ENCODE measurements around the gene TANC1. TPM values are rescaled to one million over a fixed set of nuclear protein-coding genes. Genes with fewer than 3 reads are reported as not detected.

Gene TANC1
- total RNA-seq, 2 experiments from 2014 or later: 0.41 to 0.47 TPM

- Histone ChIP-seq H3K4me3 (ENCODE audit: low read length) (no peak overlapping the region), H3K36me3 (ENCODE audit: insufficient read depth, low read length) (no peaks in the 10 kb centered on the region), H3K27me3 (ENCODE audit: control insufficient read depth in 1 of 2, insufficient read depth in 2 of 2, low read length in 2 of 2) (no peaks in the 10 kb centered on the region), H3K27ac (ENCODE audit: low read depth in 1 of 2, low read length in 2 of 2) (no peak overlapping the region), H3K9me3 (ENCODE audit: control insufficient read depth in 1 of 2, insufficient read depth in 1 of 2, low read length in 2 of 2) (no peaks in the 10 kb centered on the region), H3K4me1 (ENCODE audit: insufficient read depth, low read length) (peaks cover 19% of the 10 kb centered on the region)
- H3K36me3 Mint-ChIP-seq (ENCODE audit: low read depth): no peaks in the 10 kb centered on the region
- H3K27me3 Mint-ChIP-seq: no peaks in the 10 kb centered on the region
- no peak overlapping the region for H3K4me3 Mint-ChIP-seq
- intact Hi-C loops (cut with DNase I, micrococcal nuclease): loop anchor here (2.0 to 10.0 kb wide), 3 partner anchors 83 to 1095 kb away; no protein-coding TSS in a partner anchor
- DNase-seq (no peak), ATAC-seq (ENCODE audit: poor library complexity) (no peak)
- POLR2A ChIA-PET: no interaction called here
- H3K4me1 Mint-ChIP-seq (ENCODE audit: low read depth): peaks cover 20% of the 10 kb centered on the region
- H3K9me3 Mint-ChIP-seq: no peaks in the 10 kb centered on the region
- no peak for TF ChIP-seq CTCF (IDR thresholded peaks at IDR 0.05)
- CTCF ChIA-PET: interaction anchor here (1.7 kb wide), 1 partner anchor 219 kb away, joined by 4 read pairs; no protein-coding TSS in a partner anchor
- H3K27ac Mint-ChIP-seq: no peak overlapping the region
Observed at GRCh38 chr2:159119652-159120257, 151.3 kb downstream of the TANC1 start.

GRCh38 chr2:159123786-159124185 is 155.3 kb downstream of the TANC1 start:
- Histone ChIP-seq H3K4me3 (ENCODE audit: low read length) (no peak overlapping the region), H3K4me1 (ENCODE audit: insufficient read depth, low read length) (peaks cover 17% of the 10 kb centered on the region), H3K27ac (ENCODE audit: low read depth in 1 of 2, low read length in 2 of 2) (no peak overlapping the region), H3K36me3 (ENCODE audit: insufficient read depth, low read length) (no peaks in the 10 kb centered on the region), H3K27me3 (ENCODE audit: control insufficient read depth in 1 of 2, insufficient read depth in 2 of 2, low read length in 2 of 2) (no peaks in the 10 kb centered on the region), H3K9me3 (ENCODE audit: control insufficient read depth in 1 of 2, insufficient read depth in 1 of 2, low read length in 2 of 2) (no peaks in the 10 kb centered on the region)
- no peaks in the 10 kb centered on the region for H3K9me3 Mint-ChIP-seq
- H3K27ac Mint-ChIP-seq: peak overlapping the region; percentile 81
- ChIA-PET CTCF (no interaction called here), POLR2A (interaction anchor here (1.0 to 1.7 kb wide), 3 partner anchors 17 to 589 kb away, joined by 3 to 5 read pairs (median 4); partner anchors contain the start of gene MARCHF7)
- H3K4me1 Mint-ChIP-seq (ENCODE audit: low read depth): peaks cover 23% of the 10 kb centered on the region
- no peak for TF ChIP-seq CTCF (IDR thresholded peaks at IDR 0.05)
- H3K4me3 Mint-ChIP-seq: no peak overlapping the region
- no peak for DNase-seq
- no peak for ATAC-seq (ENCODE audit: poor library complexity)
- no peaks in the 10 kb centered on the region for H3K36me3 Mint-ChIP-seq (ENCODE audit: low read depth)
- intact Hi-C loops (cut with DNase I, micrococcal nuclease): no loop called here
- no peaks in the 10 kb centered on the region for H3K27me3 Mint-ChIP-seq

DNA sequence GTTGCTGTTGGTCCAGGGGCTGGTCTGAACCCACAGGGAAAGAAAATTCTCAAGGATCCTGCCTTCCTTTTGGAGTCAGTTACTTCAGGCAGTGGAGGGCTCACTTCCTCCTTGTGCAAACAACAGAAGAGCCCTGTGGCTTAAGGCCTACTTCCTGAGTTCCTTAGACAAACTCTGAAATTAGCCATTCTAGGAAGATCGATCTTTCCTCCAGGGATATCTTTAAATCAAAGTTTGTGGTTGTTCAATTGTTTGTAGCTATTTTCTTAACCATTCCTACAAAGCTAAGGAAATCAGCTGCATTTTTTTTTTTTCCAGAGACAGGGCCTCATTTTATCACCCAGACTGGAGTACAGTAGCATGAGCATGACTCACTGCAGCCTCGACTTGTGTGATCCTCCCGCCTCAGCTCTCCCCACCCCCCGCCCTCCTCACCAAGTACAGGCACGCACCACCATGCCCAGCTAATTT is 156.0 kb downstream of the TANC1 start:
- ChIA-PET CTCF (no interaction called here), POLR2A (interaction anchor here (0.7 to 1.7 kb wide), 4 partner anchors 16 to 588 kb away, joined by 3 to 5 read pairs (median 4); partner anchors contain the start of gene MARCHF7)
- Mint-ChIP-seq H3K9me3 (no peaks in the 10 kb centered on the region), H3K36me3 (ENCODE audit: low read depth) (no peaks in the 10 kb centered on the region), H3K4me1 (ENCODE audit: low read depth) (peaks cover 25% of the 10 kb centered on the region), H3K4me3 (no peak overlapping the region), H3K27me3 (no peaks in the 10 kb centered on the region), H3K27ac (peak overlapping the region; percentile 81)
- Histone ChIP-seq H3K27ac (ENCODE audit: low read depth in 1 of 2, low read length in 2 of 2) (no peak overlapping the region), H3K4me1 (ENCODE audit: insufficient read depth, low read length) (peaks cover 19% of the 10 kb centered on the region), H3K27me3 (ENCODE audit: control insufficient read depth in 1 of 2, insufficient read depth in 2 of 2, low read length in 2 of 2) (no peaks in the 10 kb centered on the region), H3K36me3 (ENCODE audit: insufficient read depth, low read length) (no peaks in the 10 kb centered on the region), H3K9me3 (ENCODE audit: control insufficient read depth in 1 of 2, insufficient read depth in 1 of 2, low read length in 2 of 2) (no peaks in the 10 kb centered on the region), H3K4me3 (ENCODE audit: low read length) (no peak overlapping the region)
- ATAC-seq (ENCODE audit: poor library complexity): peak; percentile 84
- intact Hi-C loops (cut with DNase I, micrococcal nuclease): no loop called here
- TF ChIP-seq CTCF (IDR thresholded peaks at IDR 0.05): no peak
- DNase-seq: peak in 5 of 14 experiments; percentile 13 to 67 (median 57)

Measured in CD4-positive, alpha-beta T cell (primary cell).